TTC549 (cell line): ENCODE data around the gene ZNF384.
A peak's percentile ranks its signal among the peaks of the same experiment; 100 is the strongest.

Experiments used
- FAIRE-seq: peaks from 2 replicates; lab custom pipeline; 2012; peaks lifted over from hg19 to GRCh38; lab: Jason Lieb, UNC

ZNF384 gene

GRCh38 chr12:6699259-6699988 is 10.2 kb upstream of the ZNF384 start:
- FAIRE-seq, result no peak

GRCh38 chr12:6698352-6699046 is 9.3 kb upstream of the ZNF384 start:
- FAIRE-seq, result no peak

GRCh38 chr12:6697584-6698351 is 8.6 kb upstream of the ZNF384 start:
- FAIRE-seq, result peak; percentile 13

- FAIRE-seq, result no peak
Observed at GRCh38 chr12:6696690-6697583, 7.8 kb upstream of the ZNF384 start.

- no peak for FAIRE-seq
Observed at GRCh38 chr12:6695313-6696045, 6.3 kb upstream of the ZNF384 start.

- FAIRE-seq, result no peak
Observed at GRCh38 chr12:6694701-6695100, 5.5 kb upstream of the ZNF384 start.

- no peak for FAIRE-seq
Observed at GRCh38 chr12:6693832-6694355, 4.7 kb upstream of the ZNF384 start.

- FAIRE-seq, result no peak
Observed at GRCh38 chr12:6692888-6693287, 3.7 kb upstream of the ZNF384 start.

- FAIRE-seq, result no peak
Observed at GRCh38 chr12:6691473-6691872, 2.3 kb upstream of the ZNF384 start.

- FAIRE-seq, result no peak
Observed at GRCh38 chr12:6688543-6688998, 604 bp downstream of the ZNF384 start.

GRCh38 chr12:6685814-6686213 is 3.4 kb downstream of the ZNF384 start:
- FAIRE-seq, result no peak

GRCh38 chr12:6684609-6685008 is 4.6 kb downstream of the ZNF384 start:
- no peak for FAIRE-seq

- FAIRE-seq, result no peak
Observed at GRCh38 chr12:6676962-6677361, 12.2 kb downstream of the ZNF384 start.

- no peak for FAIRE-seq
Observed at GRCh38 chr12:6672143-6672542, 17.0 kb downstream of the ZNF384 start.

- no peak for FAIRE-seq
Observed at GRCh38 chr12:6667559-6668210, 21.5 kb downstream of the ZNF384 start.

- no peak for FAIRE-seq
Observed at GRCh38 chr12:6666211-6666610, 23.0 kb downstream of the ZNF384 start.

GRCh38 chr12:6664902-6665301 is 24.3 kb downstream of the ZNF384 start:
- FAIRE-seq, result no peak

- FAIRE-seq, result peak; percentile 96
Observed at GRCh38 chr12:6662906-6663742, 26.1 kb downstream of the ZNF384 start, which contains the start of gene ING4. Gene ING4 (minus strand): TSS chr12:6663119. CDS start chr12:6663101, 18 bp downstream.

GRCh38 chr12:6662602-6662905 is 26.6 kb downstream of the ZNF384 start:
- FAIRE-seq, result no peak

- no peak for FAIRE-seq
Observed at GRCh38 chr12:6653987-6654386, 35.2 kb downstream of the ZNF384 start.
